Measurements from ENCODE around the gene ODF4.
"Not testable (repeated sequence)": the region's sequence is repeated elsewhere in the genome, so short reads cannot be mapped to it uniquely, and the experiment has no call there.

The ODF4 gene

DNA sequence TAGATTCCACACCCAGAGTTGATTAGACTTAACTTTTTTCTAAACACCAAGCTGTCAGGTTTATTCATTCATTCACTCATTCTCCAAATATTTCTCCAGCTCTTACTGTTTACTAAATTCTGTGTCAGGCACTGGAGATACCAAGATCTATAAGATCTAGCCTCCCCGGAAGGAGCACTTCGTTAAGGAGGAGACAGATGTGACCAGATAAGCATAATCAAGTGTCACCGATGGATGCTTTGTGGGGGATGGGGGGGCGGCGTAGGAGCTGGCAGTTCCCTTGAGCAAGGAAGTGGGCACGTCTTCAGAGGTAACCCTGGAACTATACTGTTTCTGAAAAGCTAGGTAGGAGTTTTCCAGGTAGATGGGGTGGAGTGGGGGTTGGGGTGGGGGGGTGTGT, 47.2 kb downstream of the ODF4 start:
- TF ChIP-seq GATA1 (IDR thresholded peaks at IDR 0.05; ENCODE audit: low read depth, low read length) = no peak
- TF ChIP-seq POLR2A (IDR thresholded peaks at IDR 0.05; ENCODE audit: low read length) = no peak
- peak; percentile 58 to 86 for DNase-seq

DNA sequence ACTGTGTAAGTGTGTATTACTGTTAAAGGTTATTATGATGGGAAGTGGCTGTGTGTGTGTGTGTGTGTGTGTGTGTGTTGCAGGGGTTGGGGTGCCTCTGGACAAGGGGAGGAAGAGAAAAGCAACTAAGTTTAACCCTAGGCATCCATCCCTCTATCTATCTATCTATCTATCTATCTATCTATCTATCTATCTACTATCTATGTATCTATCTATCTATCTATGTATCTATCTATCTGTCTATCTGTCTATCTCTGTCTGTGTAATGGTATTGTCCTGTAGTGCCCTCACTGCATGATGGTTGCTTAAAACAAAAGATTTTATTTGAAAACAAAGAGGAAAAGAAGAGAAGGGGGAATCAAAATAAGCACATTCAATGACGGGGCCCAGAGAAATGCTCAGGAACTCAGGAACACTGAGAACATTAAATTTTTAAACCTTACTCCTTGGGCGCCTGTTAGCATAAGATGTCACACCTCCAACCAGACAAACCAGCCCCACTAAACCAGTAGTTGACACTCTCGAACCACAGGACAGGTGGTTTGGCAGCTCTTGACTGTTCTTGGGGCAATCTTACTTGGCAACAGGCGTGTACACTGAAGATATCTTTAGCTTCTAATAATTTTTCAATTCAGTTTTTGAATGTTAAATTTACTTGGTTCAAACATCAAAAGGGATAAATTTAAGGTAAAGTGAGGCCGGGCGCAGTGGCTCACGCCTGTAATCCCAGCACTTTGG, 48.4 kb downstream of the ODF4 start:
- TF ChIP-seq GATA1 (IDR thresholded peaks at IDR 0.05; ENCODE audit: low read depth, low read length) (no peak), POLR2A (IDR thresholded peaks at IDR 0.05; ENCODE audit: low read length) (no peak)
- DNase-seq = no peak

DNA sequence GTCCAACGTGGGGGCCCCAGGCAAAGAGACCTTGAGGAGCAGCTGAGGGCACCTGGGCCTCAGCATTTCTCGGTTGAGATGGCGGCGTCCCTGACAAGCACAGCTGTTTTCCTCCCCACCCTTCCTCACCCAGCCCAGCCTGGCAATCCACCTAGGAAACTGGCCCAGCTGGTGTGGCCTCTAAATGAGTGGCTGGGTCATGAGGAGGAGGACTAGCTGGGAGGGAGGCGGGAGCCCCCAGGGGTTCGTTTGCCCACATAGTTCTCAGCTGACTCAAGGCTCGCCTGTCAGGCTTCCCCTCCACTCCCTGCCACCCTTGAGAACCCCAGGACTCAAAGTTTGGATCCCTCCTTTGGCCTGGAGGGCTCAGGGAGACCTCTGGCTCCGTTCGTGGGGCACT, 52.1 kb downstream of the ODF4 start:
- TF ChIP-seq POLR2A (IDR thresholded peaks at IDR 0.05; ENCODE audit: low read length) (no peak), GATA1 (IDR thresholded peaks at IDR 0.05; ENCODE audit: low read depth, low read length) (no peak)
- no peak for DNase-seq

DNA sequence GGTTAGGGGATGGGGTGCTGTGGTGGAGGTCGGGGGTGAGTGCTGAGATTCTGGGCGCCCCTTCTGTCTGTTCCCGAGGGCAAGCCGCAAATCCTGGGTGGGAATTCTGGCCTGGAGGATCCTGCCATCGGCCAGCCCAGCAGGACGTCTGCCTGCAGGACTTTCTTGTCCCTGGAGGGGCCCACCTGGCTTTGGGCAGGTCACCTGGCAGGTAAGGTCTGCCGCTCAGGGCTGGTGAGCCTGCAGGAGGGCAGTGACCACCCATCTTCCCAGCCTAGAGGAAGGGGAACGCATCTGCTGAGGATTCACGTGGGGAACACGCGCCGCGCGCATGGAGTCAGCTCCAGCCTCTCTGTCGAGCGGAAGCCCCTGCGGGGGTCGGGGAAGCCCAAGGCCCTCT, 52.6 kb downstream of the ODF4 start:
- no peak for TF ChIP-seq GATA1 (IDR thresholded peaks at IDR 0.05; ENCODE audit: low read depth, low read length)
- no peak for TF ChIP-seq POLR2A (IDR thresholded peaks at IDR 0.05; ENCODE audit: low read length)
- DNase-seq = no peak

DNA sequence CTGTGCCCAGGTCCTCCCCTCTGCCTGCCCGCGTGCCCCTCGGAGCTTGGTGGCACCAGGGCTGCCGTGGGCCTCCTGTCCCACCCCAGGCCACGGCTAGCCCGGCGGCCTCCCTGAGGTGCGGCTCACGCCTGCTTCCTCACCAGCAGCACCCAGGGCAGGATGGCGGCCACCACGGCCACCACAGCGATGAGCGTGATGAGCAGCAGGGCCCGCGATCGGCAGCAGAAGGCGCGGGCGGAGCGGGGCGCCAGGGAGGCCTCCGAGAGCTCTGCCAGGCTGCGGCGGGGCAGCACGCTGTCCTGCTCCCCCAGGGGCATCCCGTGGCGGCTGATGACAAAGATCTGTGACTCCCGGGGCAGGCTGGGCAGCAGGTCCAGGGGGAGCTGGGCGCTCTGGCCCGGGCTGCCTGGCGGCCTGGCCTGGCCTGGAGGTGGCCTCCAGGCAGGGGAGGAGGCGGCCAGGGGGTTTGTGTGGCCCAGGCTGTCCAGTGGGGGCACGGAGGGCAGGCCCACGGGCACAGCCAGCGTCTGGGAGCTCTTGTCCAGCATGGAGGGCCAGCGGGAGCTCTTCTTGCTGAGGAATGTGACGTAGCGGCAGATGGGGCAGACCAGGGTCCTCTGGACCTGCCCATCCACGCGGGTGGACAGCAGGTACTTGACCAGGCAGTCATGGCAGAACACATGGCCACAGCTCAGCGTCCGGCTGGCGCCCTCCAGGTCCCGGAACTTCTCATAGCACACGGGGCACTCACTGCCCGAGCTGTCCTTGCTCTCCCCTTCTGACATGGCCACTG, 53.2 kb downstream of the ODF4 start:
- DNase-seq = no peak
- no peak for TF ChIP-seq GATA1 (IDR thresholded peaks at IDR 0.05; ENCODE audit: low read depth, low read length)
- TF ChIP-seq POLR2A (IDR thresholded peaks at IDR 0.05; ENCODE audit: low read length) = no peak

DNA sequence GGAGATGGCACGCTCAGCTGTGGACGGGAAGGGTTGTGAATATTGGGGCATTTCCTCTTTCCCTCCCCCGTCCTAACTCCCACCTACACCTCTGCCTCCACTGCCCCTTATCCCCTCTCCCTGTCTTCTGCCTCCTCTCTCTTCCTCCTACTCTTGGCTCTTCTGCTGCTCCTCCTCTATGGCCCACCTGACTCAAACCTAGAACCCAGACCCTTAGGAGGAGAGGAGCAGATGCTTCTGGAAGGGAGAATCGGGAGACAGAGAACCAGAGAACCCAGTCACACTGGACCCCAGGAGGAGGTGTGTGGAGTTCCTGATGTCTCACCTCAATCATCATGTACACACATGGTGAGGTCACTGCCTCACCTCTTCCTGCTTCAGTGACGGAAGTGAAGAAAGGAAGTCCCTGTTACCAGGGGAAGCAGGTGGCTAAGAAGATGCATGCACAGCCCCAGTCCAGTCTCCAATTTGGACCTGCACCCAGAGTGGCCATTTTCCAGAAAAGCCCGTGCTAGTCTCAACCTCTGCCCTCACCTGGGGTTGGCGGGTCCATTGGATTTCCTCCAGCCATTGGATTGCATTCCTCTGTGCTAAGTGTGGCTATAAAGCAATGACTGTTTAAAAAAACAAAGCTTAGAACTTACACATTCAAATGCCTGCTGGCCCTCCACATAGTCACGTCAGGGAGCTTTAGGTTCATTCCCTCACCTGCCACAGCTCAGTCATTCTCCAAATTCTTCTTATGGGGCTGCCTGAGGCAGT, 54.0 kb downstream of the ODF4 start:
- no peak for TF ChIP-seq POLR2A (IDR thresholded peaks at IDR 0.05; ENCODE audit: low read length)
- no peak for TF ChIP-seq GATA1 (IDR thresholded peaks at IDR 0.05; ENCODE audit: low read depth, low read length)
- DNase-seq = no peak

DNA sequence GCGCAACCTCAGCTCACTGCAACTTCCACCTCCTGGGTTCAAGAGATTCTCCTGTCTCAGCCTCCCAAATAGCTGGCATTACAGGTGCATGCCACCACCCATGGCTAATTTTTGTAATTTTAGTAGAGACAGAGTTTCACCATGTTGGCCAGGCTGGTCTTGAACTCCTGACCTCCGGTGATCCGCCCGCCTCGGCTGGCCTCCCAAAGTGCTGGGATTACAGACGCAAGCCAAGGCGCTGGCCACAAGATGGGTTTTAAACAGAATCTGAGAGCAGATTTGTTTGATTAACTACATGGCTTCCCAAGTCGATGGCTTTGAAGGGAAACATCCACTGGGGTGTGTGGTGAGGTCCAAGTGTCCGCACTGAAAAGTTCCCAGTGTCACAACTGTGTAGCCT, 54.9 kb downstream of the ODF4 start:
- DNase-seq = not testable (repeated sequence)
